ENCODE measurements around the gene CHN2. TPM values are rescaled to one million over a fixed set of nuclear protein-coding genes. Genes with fewer than 3 reads are reported as not detected.

Gene CHN2
- total RNA-seq, 1 experiment from 2014 or later: 2.1 TPM

GRCh38 chr7:29290829-29291228 is 96.3 kb downstream of the CHN2 start:
- Histone ChIP-seq H3K4me3 (replicated peaks in 1 of 2; ENCODE audit: low read depth in 1 of 2, low read length in 2 of 2) (no peak overlapping the region), H2AFZ (ENCODE audit: low read depth, low read length, poor library complexity, severe bottlenecking) (no peak overlapping the region), H3K79me2 (ENCODE audit: insufficient read depth, low read length) (no peaks in the 10 kb centered on the region), H3K9ac (ENCODE audit: low read length) (no peak overlapping the region), H3K9me2 (ENCODE audit: insufficient read depth) (no peaks in the 10 kb centered on the region), H3K27ac (ENCODE audit: low read depth, low read length) (no peak overlapping the region), H3K27me3 (ENCODE audit: insufficient read depth, low read length) (no peaks in the 10 kb centered on the region), H3K9me3 (ENCODE audit: control insufficient read depth in 1 of 2, insufficient read depth in 1 of 2, low read depth in 1 of 2, low read length in 2 of 2) (no peaks in the 10 kb centered on the region), H4K20me1 (ENCODE audit: insufficient read depth) (no peaks in the 10 kb centered on the region), H3K4me2 (ENCODE audit: low read length) (no peak overlapping the region), H3K36me3 (ENCODE audit: control insufficient read depth in 1 of 2, insufficient read depth in 2 of 2, low read length in 2 of 2) (no peaks in the 10 kb centered on the region), H3K4me1 (ENCODE audit: control insufficient read depth in 1 of 2, insufficient read depth in 2 of 2, low read length in 2 of 2) (peaks cover 6 to 13% of the 10 kb centered on the region in 2 experiments)
- POLR2A ChIA-PET: no interaction called here
- no peak for ATAC-seq
- BruUV-seq (replicated peaks): no TSS peak
- TF ChIP-seq CBX3 (IDR thresholded peaks at IDR 0.05; ENCODE audit: low read depth): no peak
- no peak for TF ChIP-seq ZFX (IDR thresholded peaks at IDR 0.05)
- no peak for TF ChIP-seq ATF3 (IDR thresholded peaks at IDR 0.05)
- no peak for TF ChIP-seq POLR2AphosphoS5 (IDR thresholded peaks at IDR 0.05; ENCODE audit: low read depth, low read length)
- TF ChIP-seq POLR2A (IDR thresholded peaks at IDR 0.05; ENCODE audit: borderline replicate concordance, extremely low read depth, insufficient read depth, insufficient read length): no peak
- no peak for TF ChIP-seq CTCF (IDR thresholded peaks at IDR 0.05 in 2 of 3, conservative IDR thresholded peaks at IDR 0.05 in 1 of 3; ENCODE audit: borderline replicate concordance in 1 of 3, insufficient read depth in 1 of 3, low read depth in 2 of 3, low read length in 2 of 3)
- no peak for TF ChIP-seq EGR1 (IDR thresholded peaks at IDR 0.05; ENCODE audit: low read depth)
- no peak for TF ChIP-seq SIN3A (IDR thresholded peaks at IDR 0.05; ENCODE audit: low read depth)
- TF ChIP-seq SP1 (IDR thresholded peaks at IDR 0.05; ENCODE audit: low read depth): no peak
- TF ChIP-seq YY1 (IDR thresholded peaks at IDR 0.05; ENCODE audit: extremely low read depth, insufficient replicate concordance, low read depth, low read length): no peak
- TF ChIP-seq JUND (IDR thresholded peaks at IDR 0.05): no peak
- TF ChIP-seq MAX (IDR thresholded peaks at IDR 0.05): no peak
- no peak for TF ChIP-seq REST (IDR thresholded peaks at IDR 0.05; ENCODE audit: low read depth)
- no peak for TF ChIP-seq TCF7L2 (IDR thresholded peaks at IDR 0.05; ENCODE audit: borderline replicate concordance, extremely low read depth, insufficient read depth, insufficient read length)
- RAD21 ChIA-PET (ENCODE audit: low non-redundant PET in 1 of 2, low total read pairs in 2 of 2, uncharacterized antibody in 2 of 2, unreplicated experiment in 2 of 2): no interaction called here
- CTCF ChIA-PET: no interaction called here
- DNase-seq (ENCODE audit: low read depth, low spot score): no peak
- intact Hi-C loops (cut with micrococcal nuclease): no loop called here

Measured in HCT116 (cell line).